Measurements from ENCODE around the gene TAMM41. TPM values are rescaled to one million over a fixed set of nuclear protein-coding genes. Genes with fewer than 3 reads are reported as not detected.
"Not testable (repeated sequence)": the region's sequence is repeated elsewhere in the genome, so short reads cannot be mapped to it uniquely, and the experiment has no call there.

TAMM41 gene
- total RNA-seq, 1 donor from 2014 or later = 12.9 TPM

GRCh38 chr3:11759996-11760395, 86.7 kb downstream of the TAMM41 start:
- no peak for TF ChIP-seq CTCF (conservative IDR thresholded peaks at IDR 0.05; ENCODE audit: low read depth, low read length)
- no peak for DNase-seq (ENCODE audit: low read depth)
- H3K4me3 ChIP-seq (ENCODE audit: low read depth, low read length) = no peak overlapping the region

GRCh38 chr3:11757929-11758328, 88.8 kb downstream of the TAMM41 start:
- no peak overlapping the region for H3K4me3 ChIP-seq (ENCODE audit: low read depth, low read length)
- no peak for TF ChIP-seq CTCF (conservative IDR thresholded peaks at IDR 0.05; ENCODE audit: low read depth, low read length)
- no peak for DNase-seq (ENCODE audit: low read depth)

- no peak for DNase-seq (ENCODE audit: low read depth)
- no peak overlapping the region for H3K4me3 ChIP-seq (ENCODE audit: low read depth, low read length)
- no peak for TF ChIP-seq CTCF (conservative IDR thresholded peaks at IDR 0.05; ENCODE audit: low read depth, low read length)
Measured at GRCh38 chr3:11757441-11757875, 89.2 kb downstream of the TAMM41 start.

GRCh38 chr3:11755276-11755675, 91.4 kb downstream of the TAMM41 start:
- no peak for TF ChIP-seq CTCF (conservative IDR thresholded peaks at IDR 0.05; ENCODE audit: low read depth, low read length)
- DNase-seq (ENCODE audit: low read depth) = no peak
- H3K4me3 ChIP-seq (ENCODE audit: low read depth, low read length) = no peak overlapping the region

GRCh38 chr3:11752254-11752653, 94.4 kb downstream of the TAMM41 start:
- H3K4me3 ChIP-seq (ENCODE audit: low read depth, low read length); DNase-seq (ENCODE audit: low read depth): not testable (repeated sequence)

- H3K4me3 ChIP-seq (ENCODE audit: low read depth, low read length); DNase-seq (ENCODE audit: low read depth): not testable (repeated sequence)
Measured at GRCh38 chr3:11748306-11748705, 98.4 kb downstream of the TAMM41 start.

Other genes starting within 250 kb of the TAMM41 start
- gene VGLL4, start 203.0 kb downstream of the TAMM41 start, total RNA-seq = 25.2 and 52.4 TPM in 2 replicates
- gene SYN2, start 157.5 kb upstream of the TAMM41 start, total RNA-seq = 0.12 and 0.58 TPM in 2 replicates